GM12875 (cell line): ENCODE measurements around the gene CCS.
A peak's percentile ranks its signal among the peaks of the same experiment; 100 is the strongest.

Source experiments
- H3K4me3 ChIP-seq: one replicate; pipeline ENCODE4 v1.5.1; 2011; ENCODE audit warnings: low read depth, low read length, control low read depth
- CTCF ChIP-seq: IDR thresholded peaks from 2 replicates; pipeline ENCODE4 v1.5.1; 2011; ENCODE audit warnings: low read depth, mild to moderate bottlenecking, control low read depth, inconsistent platforms, low read length, moderate library complexity, borderline replicate concordance; ENCODE audit not compliant: insufficient read depth

The CCS gene

GRCh38 chr11:66632952-66633351, 40.0 kb downstream of the CCS start:
- no peak overlapping the region for H3K4me3 ChIP-seq
- no peak for TF ChIP-seq CTCF

GRCh38 chr11:66636411-66636810, 43.4 kb downstream of the CCS start:
- no peak for TF ChIP-seq CTCF

GRCh38 chr11:66637557-66638176, 44.7 kb downstream of the CCS start:
- no peak for TF ChIP-seq CTCF
- peak overlapping the region; percentile 44 for H3K4me3 ChIP-seq

More at GRCh38 chr11:66636411-66636810, 43.4 kb downstream of the CCS start:
- no peak overlapping the region for H3K4me3 ChIP-seq

GRCh38 chr11:66638177-66639065, 45.4 kb downstream of the CCS start, which contains the start of gene RBM4:
Gene RBM4, plus strand, starts transcription at chr11:66638703. Its CDS starts 1,009 bp downstream, at chr11:66639712.
- no peak for TF ChIP-seq CTCF
- H3K4me3 ChIP-seq: peak within 1 kb of the TSS; percentile 75

- TF ChIP-seq CTCF: 0 out of 2 replicates have a peak, but pooled peaks have one; percentile 1
- H3K4me3 ChIP-seq: peak overlapping the region; percentile 75
These were observed 46.3 kb downstream of the CCS start for GRCh38 chr11:66639066-66639813.

- peak overlapping the region; percentile 75 for H3K4me3 ChIP-seq
These were observed 46.9 kb downstream of the CCS start for GRCh38 chr11:66639814-66640340.

GRCh38 chr11:66641834-66642233, 48.8 kb downstream of the CCS start:
- no peak overlapping the region for H3K4me3 ChIP-seq
- TF ChIP-seq CTCF: no peak
